B cell (primary cell): Measurements from ENCODE around the gene ZC3H15.

Source experiments
- EZH2 ChIP-seq: IDR thresholded peaks from 2 replicates; pipeline ENCODE4 v1.6.1; 2012; ENCODE audit warnings: borderline replicate concordance, low read depth, mild to moderate bottlenecking, moderate library complexity, low read length; ENCODE audit not compliant: insufficient read depth, poor library complexity, severe bottlenecking
- TF ChIP-seq, protein P1 (sequence below): fragments of 200-600 bp; IDR thresholded peaks from one replicate; pipeline ENCODE4 v1.8.0; 2022; ENCODE audit warnings: antibody characterized with exemption, mild to moderate bottlenecking

DNA sequence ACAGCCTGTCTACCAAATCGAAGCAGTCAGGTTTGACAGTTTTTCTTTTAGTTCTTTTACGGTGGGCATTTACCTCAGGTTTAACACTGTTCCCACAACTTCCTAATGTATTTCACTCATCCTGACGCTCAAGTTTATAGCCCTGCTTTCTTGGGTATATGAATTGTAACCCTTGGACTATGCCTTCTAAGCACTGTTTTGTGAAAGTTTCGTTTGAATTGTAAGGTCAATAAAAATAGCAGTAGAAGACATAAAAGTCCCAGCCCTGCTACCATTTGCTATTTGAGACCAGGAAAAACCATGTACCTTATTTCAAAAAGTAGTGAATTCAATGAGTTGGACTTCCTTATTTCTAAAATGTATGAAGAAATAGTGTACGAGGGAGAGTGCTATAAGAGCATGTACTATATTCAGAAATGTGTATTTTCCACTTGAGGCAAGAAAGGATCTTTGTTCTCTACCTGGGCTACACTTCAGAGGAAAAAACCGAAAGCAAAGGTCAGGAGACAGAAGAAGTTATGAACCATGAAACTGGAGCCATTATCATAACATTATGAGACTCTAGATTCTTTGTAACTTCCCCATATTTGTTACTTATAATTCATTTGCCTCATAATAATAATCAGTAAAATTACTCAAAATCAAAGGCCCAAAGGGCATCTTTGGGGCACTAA, 1.9 kb upstream of the ZC3H15 start:
- TF ChIP-seq, protein P1, sequence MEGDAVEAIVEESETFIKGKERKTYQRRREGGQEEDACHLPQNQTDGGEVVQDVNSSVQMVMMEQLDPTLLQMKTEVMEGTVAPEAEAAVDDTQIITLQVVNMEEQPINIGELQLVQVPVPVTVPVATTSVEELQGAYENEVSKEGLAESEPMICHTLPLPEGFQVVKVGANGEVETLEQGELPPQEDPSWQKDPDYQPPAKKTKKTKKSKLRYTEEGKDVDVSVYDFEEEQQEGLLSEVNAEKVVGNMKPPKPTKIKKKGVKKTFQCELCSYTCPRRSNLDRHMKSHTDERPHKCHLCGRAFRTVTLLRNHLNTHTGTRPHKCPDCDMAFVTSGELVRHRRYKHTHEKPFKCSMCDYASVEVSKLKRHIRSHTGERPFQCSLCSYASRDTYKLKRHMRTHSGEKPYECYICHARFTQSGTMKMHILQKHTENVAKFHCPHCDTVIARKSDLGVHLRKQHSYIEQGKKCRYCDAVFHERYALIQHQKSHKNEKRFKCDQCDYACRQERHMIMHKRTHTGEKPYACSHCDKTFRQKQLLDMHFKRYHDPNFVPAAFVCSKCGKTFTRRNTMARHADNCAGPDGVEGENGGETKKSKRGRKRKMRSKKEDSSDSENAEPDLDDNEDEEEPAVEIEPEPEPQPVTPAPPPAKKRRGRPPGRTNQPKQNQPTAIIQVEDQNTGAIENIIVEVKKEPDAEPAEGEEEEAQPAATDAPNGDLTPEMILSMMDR, result no peak
- TF ChIP-seq EZH2, result no peak
